SJCRH30 (cell line): ENCODE results near the gene PTCSC3. TPM values are rescaled to one million over a fixed set of nuclear protein-coding genes. Genes with fewer than 3 reads are reported as not detected.

Experiments
- total RNA-seq: library from RNA; depleted of rRNA; stranded (reverse); fragments of >200 nt; shearing (Covaris generic); gene quantifications from 2 replicates; pipeline ENCODE4 v1.2.3, GENCODE V29; 2014; rRNA removed

The PTCSC3 gene
- total RNA-seq, 1 experiment from 2014 or later: not detected

Other genes with a start within 250 kb of the PTCSC3 start
- 24.4 and 28.2 TPM in 2 replicates for gene MBIP, start 143.9 kb upstream of the PTCSC3 start, total RNA-seq